Activated CD4-positive, CD25-positive, alpha-beta regulatory T cell treated with anti-CD3 and anti-CD28 coated beads, Interleukin-2, amount 50 U/mL, for 16 hours (primary cell): ENCODE data around the gene COL27A1.
"Not testable (repeated sequence)": the region's sequence is repeated elsewhere in the genome, so short reads cannot be mapped to it uniquely, and the experiment has no call there.

Experiments
- DNase-seq: peaks from one replicate; pipeline ENCODE4 v3.0.0-alpha.2; 2020; ENCODE audit warnings: low read depth, low spot score

The COL27A1 gene

DNA sequence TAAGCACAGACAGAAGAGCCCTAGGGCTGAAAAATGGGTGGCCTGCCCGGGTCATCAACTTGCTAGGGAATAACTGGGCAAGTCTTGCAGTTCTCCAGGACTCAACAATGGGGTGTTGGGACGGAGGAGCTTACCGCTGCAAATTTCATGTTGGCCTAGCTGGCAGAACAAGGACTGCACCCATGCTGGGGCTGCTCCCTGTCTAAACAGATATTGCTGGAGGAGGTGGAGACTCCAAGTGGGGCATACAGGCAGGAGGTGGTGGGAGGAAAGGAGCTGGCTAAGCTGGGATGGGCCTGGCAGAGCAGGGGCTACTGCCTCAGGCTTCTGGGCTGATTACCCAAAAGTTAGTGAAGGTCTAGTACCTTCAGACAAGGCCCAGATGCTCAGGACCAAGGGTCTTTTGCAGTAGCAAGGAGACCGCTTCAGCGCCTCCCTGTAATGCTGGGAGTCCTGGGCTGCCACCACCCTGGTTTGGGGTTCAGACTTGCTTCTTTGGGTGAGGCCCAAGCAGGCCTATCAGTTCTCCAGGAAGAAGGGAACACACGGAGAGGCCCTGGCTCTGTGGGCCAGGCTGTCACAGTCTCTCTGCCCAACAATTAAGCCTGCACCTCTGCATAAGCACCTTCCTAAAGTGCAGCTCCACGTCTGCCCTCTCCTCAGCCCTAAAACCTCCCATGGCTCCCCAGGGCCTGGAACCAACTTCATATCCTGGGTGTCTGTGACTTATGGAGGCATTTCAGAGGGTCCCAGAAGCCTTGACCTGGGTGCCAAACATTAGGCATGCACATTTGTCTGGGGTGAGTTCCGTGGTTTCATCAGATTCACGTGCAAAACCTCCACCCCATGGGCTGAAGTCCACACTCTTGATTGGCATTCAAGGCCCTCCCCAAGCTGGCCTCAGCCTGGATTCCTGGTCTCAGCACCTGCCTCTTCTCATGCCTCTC is 32.0 kb upstream of the COL27A1 start:
- no peak for DNase-seq

DNA sequence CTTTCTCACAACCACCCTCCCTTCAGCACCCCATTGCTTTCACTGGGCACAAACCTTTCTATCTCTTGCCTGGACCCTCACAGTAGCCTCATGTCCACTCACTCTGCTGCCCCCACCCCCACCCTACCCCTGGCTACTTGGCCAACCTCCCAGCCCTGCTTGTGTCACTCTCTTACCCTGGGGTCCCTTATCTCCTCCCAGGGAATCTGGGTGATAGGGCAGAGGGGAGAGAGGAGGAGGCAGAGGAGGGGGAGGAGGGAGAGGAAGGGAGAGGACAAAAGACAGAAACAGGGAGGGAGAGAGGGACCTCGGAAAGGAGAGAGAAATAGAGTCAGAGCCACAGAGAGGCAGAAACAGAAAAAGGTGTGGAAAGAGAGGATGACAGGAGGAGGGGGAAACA is 31.2 kb upstream of the COL27A1 start:
- DNase-seq = no peak

DNA sequence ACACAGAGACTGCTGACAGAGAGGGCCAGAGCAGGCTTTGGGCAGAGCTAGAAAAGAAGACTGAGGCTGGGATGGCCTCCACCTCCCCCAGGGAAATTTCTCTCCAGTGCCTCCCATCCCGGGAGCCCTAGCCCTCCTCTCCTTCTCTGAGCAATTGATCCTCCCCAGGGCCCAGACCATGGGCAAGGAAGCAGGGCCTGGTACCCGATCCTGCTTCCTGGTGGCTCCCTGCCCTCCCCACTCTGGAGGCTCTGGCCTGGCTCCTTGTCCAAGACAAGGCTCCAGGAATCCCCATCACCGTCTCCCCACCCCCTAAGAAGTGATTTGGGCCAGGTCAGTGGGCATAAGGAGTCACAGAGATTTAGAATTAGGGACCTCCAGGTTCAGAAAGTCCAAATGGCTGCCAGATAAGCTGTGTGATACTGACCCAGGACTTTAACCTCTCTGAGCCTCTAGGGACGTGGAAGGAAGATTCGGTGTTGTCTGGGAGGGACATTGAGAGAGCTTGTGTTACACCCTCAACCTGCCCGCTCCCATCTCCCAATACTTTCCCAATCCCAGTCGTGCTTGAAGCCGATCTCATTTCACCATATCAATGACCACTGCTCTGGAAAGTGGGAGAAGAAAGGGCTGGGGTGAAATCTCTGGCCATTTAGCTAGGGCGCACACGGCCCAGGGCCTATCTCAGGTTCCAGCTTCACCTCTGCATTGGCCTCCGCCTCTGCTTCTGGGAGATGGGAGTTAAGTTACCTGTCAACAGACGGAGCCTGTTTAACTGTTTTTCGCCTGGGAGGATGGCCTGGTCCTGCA is 30.5 kb upstream of the COL27A1 start:
- no peak for DNase-seq

DNA sequence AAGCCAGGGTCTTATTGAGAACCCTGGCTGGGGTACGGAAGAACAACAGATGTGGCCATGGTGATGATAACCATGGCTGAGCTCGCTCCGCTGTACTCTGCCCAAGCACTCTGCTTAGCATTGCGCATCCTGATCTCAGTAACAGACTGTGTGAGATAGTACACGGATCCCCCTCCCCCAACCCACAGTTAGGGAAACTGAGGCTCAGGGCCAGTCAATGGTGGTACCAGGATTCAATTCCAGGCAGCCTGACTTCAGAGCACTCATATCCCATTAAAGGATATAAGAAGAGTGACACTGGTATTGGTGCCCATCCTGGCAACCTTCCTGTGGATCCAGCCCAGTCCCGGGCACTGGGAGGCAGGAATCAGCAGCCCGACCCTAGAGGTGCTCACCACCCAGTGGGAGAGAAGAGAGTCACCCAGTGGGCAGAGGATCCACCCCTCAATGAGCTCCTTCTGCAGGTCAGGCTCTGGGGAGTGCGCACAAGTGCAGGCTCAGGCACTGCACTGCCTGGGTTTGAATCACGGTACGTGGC is 29.8 kb upstream of the COL27A1 start:
- no peak for DNase-seq

DNA sequence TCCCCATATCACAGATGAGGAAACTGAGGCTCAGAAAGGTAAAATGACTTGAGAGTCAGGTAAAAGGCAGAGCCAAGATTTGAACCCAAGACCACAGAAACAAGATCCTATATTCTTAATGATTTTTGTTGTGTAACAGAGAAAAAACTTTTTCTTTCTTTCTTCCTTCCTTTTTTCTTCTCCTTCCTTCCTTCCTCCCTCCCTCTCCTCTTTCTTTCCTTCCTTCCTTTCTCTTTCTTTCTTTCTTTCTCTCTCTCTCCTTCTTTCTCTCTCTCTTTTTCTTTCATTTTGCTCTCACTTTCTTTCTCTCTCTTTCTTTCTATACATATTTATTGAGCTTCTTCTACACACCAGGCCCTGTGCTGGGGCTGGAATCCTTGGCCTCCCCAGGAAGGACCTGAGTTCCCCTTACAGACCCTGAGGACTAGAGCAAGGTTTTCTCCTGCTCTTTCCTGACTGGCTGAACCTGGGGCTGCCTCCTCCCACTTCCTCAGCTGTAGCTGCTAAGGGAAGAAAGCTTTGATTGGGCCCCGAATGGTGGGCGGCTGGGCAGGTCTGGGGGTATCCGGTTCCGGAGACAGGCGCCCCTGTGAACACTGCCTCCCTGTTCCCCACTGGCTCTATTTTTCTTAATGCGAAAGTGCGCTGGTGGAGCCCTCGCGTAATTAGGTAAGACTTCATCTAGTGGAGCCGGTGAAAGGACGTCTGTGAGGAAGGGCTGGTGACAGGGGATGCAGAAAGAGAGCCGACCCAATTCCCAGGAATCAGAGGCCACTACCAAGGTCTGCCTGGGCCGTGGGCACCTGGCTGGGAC is 28.9 kb upstream of the COL27A1 start:
- no peak for DNase-seq

DNA sequence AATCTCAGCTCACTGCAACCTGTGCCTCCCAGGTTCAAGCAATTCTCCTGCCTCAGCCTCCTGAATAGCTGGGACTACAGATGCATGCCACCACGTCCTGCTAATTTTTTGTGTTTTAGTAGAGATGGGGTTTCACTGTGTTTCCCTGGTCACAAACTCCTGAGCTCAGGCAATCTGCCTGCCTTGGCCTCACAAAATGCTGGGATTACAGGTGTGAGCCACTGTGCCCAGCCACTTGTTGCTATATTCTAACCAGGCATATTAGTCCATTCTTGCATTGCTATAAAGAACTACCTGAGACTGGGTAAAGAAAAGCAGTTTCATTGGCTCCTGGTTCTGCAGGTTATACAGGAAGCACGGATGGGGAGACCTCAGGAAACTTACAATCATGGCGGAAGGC is 26.6 kb upstream of the COL27A1 start:
- DNase-seq = not testable (repeated sequence)

DNA sequence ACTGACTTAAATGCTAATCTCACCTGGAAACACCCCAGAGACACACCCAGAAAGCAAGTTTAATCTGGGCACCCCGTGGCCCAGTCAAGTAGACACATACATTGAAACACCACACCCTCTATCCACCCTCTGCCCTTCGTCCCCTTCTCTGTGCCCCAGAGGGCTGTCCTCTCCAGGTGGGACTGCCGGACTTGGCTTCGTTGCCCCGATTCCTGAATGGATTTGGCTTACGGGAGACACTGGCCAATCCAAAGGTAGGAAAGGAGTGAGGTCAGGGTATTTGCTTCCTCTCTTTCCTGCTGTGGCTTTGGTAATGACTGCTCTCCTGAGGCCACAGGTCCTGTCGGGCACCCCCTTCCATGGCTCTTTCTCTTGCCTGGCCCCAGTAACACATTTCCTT is 25.2 kb upstream of the COL27A1 start:
- no peak for DNase-seq

DNA sequence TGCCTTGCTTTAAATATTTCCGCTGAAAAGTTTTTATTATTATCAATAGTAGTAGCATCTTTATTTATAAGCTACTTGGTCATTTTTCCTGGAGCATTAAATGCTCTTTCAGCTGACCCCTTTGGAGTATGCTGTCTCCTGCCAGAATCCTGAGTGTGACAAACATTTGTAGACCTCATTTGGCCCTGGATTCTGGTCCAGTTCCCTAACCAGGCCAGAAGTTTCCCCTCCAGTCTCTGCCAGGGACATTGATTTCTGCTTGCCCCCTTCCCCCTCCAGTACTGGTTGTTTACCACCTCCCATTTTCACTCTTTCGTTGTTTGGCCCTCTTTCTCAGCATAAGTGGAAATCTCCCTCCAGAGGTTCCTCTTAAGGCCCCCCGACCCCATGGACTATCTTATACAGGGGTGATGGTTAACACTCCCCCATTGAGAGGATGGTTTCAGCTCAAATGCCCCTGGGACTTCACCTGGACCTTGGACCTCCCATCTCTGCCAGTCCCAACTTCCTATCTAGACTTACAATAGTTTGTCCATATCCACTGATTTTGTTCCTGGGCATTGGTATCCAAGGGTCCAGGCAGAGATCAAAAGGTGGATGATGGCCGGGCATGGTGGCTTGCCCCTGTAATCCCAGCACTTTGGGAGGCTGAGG is 24.6 kb upstream of the COL27A1 start:
- no peak for DNase-seq

DNA sequence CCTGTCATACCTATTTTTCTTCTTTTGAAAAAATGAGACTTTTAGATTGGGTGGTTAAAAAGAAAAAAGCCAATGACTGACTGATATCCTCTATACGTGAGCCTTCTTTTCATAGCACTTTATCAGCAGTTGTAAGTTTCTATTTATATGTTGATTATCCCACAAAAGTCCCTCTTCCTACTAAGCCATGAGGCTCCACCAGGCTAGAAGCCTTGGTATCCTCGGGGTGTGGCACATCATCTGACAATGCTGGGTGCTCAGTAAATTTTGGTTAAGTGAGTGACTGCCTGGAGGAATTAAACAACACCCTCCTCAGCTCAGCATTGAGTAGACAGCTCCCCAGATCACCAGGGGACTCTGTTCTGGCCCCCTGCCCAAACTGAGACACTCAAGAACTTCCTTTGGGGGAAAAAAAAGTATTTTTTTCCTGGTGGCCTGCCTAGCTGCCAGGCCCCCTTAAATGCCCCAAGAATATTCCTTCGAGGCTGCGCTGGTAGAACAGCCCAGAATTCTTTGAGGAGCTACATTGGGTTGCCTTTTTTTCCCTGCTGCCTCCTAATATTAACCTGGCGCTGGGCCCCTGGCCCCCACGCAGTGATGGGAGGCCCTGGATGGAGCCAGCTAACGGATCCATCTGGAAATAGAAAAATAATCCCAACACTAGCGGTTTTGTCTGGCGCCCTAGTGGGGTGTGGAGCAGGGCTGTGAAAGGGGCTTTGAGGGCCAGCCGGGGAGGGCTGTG is 23.4 kb upstream of the COL27A1 start:
- DNase-seq = no peak

DNA sequence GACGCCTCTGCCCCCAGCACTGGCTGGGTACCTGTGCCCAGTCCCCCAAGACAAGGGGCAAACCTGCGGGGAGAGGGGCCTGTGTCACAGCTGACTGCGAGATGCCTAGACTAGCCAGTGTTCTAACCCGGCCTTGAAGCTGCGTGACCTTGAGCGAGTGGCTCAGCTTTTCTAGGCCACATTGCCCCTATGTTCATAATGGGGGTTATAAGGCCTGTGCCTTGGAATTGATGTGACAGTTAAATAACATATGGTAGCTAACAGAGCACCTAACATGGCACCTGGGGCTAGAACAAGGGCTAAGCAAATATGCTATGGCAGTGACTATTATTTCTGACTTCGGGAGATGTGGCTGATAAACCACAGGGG is 22.8 kb upstream of the COL27A1 start:
- no peak for DNase-seq

DNA sequence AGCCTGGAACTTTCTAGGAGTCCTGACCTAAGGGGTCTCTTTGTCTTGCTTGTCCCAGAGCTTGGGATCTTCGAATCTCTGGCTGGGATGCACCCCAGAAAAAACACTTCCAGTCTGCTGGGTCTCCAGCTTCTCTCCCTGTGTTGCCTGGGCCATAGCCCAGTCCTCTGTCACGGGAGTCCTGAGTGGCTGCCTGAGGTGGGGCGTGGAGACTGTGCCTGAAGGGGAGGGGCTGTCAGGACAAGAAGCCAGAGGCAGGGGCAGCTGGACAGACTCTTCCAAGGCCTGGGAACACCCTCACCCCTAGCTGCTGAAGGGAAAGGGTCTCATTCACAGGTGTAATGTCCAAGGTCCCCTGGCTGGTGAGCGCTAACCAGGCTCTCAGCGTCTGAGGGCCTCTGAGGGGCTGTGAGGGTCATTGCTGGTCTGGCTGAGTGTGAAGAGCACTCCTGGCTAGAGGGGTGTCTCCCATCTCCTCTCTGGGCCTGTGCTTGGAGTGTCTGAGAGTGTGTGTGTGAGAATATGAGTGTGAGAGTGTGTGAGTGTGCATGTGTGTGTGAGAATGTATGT is 20.4 kb upstream of the COL27A1 start:
- DNase-seq = no peak

DNA sequence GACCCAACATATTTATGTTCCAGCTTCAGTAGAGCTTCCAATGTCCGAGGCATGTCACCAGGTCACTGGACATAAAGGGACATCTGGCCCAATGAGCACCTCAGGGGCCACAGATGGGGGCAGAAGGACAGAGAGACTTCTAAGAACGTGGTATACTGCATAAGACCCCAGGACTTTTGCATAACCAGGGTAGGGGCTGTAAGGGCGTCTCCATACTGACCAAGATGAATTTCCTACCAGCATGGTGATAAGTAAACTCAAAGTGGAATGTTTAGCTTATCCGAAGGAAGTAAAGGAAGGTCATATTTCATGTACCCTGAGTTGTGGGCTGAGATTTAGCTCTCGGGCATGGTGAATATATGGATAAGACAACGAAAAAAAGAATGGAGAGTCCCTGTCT is 17.5 kb upstream of the COL27A1 start:
- no peak for DNase-seq

DNA sequence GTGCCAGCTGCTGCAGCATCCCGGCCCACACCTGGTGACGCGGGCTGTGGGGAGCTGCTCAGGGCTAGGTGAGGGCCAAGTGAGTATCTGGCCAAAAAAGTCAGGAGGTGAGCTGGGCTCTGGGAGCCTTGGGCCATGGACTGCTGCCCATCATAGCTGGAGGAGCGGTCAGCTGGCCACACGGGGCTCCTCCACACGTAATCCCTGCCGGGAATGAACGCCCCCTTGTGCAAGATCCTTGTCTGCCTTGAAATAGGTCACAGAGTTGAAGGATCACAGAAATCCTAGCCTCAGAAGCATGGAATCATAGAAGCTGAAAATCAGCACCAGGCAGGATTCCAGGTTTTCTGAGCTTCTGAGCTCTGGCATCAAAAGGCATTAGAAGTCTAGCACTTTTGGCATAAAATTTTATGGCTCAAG is 16.8 kb upstream of the COL27A1 start:
- DNase-seq = no peak

DNA sequence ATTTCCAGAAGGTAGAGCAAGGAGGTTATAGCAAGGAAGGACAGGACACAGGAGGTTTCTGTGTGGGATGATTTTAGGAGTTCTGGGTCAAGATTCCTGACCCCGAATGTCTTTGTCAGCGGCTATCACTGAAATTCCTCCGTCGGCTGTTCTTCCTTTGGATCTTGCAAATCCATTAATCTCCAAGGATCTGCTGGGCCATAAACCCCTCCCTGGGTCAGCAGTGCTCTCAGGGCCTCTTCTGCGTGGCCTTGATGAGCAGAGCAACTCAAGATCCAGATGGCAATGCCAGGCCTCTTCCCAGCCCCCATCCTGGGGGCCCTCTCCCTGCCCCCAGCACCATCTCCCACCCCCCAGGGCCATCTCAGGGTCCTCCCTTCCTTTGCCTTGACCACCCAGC is 16.3 kb upstream of the COL27A1 start:
- no peak for DNase-seq

DNA sequence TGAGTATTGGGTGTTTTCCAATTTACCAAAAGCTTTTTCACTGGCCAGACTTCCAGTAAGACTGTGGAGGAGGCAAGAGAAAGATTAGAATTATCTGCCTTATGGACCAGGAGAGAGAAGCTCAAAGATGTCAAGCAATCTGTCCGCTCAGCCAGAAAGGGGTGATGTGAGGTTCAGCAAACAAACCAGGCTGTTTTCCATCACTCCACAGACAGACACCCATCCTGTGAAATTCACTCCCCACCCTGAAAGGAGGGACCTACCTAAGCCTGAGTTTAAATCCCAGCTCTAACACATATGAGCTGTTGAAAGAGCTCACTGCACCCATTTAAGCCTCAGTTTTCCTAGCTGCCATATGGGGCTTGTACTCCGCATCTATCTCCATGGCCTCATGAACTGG is 14.9 kb upstream of the COL27A1 start:
- no peak for DNase-seq

DNA sequence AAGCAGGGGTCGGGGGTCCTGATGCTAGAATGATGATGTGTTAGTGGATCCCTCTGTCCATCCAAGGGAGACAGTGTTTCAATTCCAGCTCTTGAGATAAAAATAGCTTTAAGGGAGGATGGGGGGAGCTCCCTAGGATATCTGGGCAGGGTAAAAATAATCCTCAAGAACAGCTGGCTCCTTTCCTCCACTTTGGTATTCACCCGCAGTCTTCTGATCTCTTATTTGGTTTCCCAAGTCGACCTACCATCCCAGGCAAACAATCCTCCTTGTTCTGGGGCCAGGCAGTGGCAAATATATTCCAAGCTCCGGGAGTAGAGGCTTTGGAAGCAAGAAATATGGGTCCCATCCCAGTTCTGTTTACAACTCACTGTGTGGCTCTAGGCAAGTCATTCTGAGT is 14.5 kb upstream of the COL27A1 start:
- no peak for DNase-seq

DNA sequence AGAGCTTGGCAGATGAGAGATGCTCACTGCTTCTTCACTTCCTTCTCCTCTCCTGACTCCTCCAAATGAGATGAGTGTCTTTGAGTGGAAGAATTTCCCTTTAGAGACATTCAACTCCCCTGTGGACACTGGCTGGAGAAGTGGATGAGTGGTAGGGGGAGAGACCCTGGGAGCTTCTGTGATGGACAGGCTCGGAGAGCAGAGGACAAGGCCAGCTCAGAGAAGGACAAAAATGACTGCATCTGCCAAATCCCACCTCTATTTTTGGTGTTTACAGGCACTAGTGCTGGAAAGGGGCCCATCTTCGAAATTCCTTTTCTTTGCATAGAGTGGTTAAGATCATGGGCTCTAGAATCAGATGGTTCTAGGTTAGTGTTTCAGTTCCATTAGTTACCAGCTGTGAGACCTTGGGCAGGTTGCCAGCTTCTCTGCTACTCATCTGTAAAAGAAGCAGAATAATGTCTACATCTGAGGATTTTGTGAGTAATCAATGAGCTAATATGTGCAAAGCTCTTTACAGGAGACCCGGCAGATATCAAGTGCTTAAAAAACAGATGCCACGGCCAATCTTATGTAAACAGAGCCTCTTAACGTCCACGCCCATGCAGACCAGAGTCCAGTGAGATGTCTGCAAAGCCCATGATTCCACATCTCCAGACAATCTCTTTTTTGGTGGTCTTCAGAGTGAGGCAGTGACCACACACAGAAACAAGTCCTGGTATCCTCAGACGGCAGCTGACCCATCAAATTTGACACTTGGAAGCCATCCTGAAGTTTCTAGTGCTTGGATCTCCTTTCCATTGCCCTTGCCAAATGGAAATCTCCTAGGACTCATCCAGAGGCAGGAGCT is 13.6 kb upstream of the COL27A1 start:
- DNase-seq = no peak

DNA sequence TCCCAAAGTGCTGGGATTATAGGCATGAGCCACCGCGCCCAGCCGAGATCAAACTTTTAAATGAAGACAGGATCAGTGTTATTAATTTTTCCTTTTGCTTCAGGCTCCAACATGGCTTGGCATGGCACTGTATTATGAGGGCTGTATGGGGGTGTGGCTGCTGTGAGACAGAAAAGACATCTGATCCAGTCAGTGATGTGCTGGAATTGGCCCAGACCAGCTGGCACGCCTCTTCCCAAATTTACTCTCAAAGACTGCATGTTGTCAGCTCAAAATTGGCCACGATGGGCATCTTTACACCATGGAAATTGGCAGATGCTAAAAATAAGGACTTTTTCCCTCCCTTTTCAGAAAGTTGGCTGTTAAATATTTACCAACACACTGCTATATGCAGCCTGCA is 12.1 kb upstream of the COL27A1 start:
- DNase-seq = no peak

DNA sequence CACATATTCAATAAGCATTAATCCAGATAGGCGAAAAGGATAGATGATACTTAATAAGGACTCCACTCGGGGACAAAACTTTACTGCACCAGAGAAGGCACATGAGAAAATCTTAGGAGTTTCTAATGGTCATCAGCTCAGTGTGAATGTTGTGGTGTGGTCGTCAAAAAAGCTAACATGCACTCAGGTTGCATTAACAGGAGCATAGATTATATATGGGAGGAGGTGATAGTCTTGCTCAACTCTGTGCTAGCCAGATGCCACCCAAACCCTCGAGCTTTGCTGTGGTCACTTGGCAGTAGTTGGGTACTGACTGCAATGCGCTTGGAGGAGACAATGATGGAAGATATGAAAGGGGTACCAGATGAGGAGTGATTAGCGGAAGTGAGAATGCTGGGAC is 8.6 kb upstream of the COL27A1 start:
- DNase-seq = no peak
